Gastrocnemius medialis (tissue), 4 donors: ENCODE data around the gene E2F3. TPM values are rescaled to one million over a fixed set of nuclear protein-coding genes. Genes with fewer than 3 reads are reported as not detected.

ENCODE experiments used
- ATAC-seq, 2 donors: fragments of 150-250 bp; one replicate each; pipeline ENCODE4 v1.9.1; 2016
- DNase-seq, 2 donors: peaks; one replicate each; pipeline ENCODE4 v3.0.0-alpha.2; 2019
- H3K27ac ChIP-seq, 4 donors: fragments of 200-600 bp; sonication (generic); 1 replicate in 1 of 4; 2 replicates in 3 of 4; pipeline ENCODE4 v1.5.1; 2016 to 2018; ENCODE audit warnings: mild to moderate bottlenecking in 2 of 4, moderate library complexity in 1 of 4
- H3K27me3 ChIP-seq, 3 donors: fragments of 200-600 bp; sonication (generic) in 2 of 3; 1 replicate in 1 of 3; 2 replicates in 2 of 3; pipeline versions ENCODE4 v1.5.1 to v1.6.0; 2016 to 2019; ENCODE audit warnings: mild to moderate bottlenecking in 1 of 3, moderate library complexity in 1 of 3
- H3K36me3 ChIP-seq, 2 donors: fragments of 200-600 bp; sonication (generic) in 1 of 2; one replicate each; pipeline ENCODE4 v1.5.1; 2017 to 2018
- H3K4me1 ChIP-seq, 2 donors: fragments of 200-600 bp; sonication (generic) in 1 of 2; one replicate each; pipeline ENCODE4 v1.5.1; 2016 to 2017; ENCODE audit warnings: mild to moderate bottlenecking in 2 of 2
- H3K4me3 ChIP-seq, 4 donors: fragments of 200-600 bp; sonication (generic) in 3 of 4; 1 replicate in 1 of 4; 2 replicates in 3 of 4; pipeline ENCODE4 v1.5.1; 2016 to 2019; ENCODE audit warnings: mild to moderate bottlenecking in 2 of 4
- H3K9me3 ChIP-seq, 3 donors: fragments of 200-600 bp; sonication (generic) in 2 of 3; 1 replicate in 1 of 3; 2 replicates in 2 of 3; pipeline ENCODE4 v1.5.1; 2016 to 2019
- POLR2A ChIP-seq, 2 donors: fragments of 450-650 bp; IDR thresholded peaks; one replicate each; pipeline ENCODE4 v1.6.1; 2017; ENCODE audit warnings: antibody characterized with exemption in 2 of 2, mild to moderate bottlenecking in 2 of 2, moderate library complexity in 2 of 2
- in situ Hi-C, 4 donors: fragments of 200-750 bp; cut with MboI; loops; one replicate each; pipeline versions ENCODE4 v1.15.0 to v1.8.0; 2017; ENCODE audit warnings: low sequenced_read_pairs in 4 of 4
- intact Hi-C: fragments of 100-400 bp; cut with DNase I; formaldehyde crosslinking; loops from one replicate; pipeline ENCODE4 v1.15.1; 2023; ENCODE audit warnings: low total_unique reads
- total RNA-seq, 4 donors: library from RNA; depleted of rRNA; stranded (reverse); fragments of >200 nt; gene quantifications; one replicate each; pipeline versions ENCODE4 v1.1.0 to v1.2.3, GENCODE V29; 2016
- TF ChIP-seq, protein P1 (sequence below), 5 experiments: fragments of 450-650 bp in 3 of 5; fragments of 200-600 bp in 2 of 5; sonication (generic) in 2 of 5; IDR thresholded peaks in 4 of 5; conservative IDR thresholded peaks in 1 of 5; 1 replicate in 4 of 5; 2 replicates in 1 of 5; pipeline ENCODE4 v1.5.1; 2016 to 2019; ENCODE audit warnings: antibody characterized with exemption in 5 of 5, mild to moderate bottlenecking in 3 of 5, moderate library complexity in 3 of 5

E2F3 gene
- total RNA-seq, 4 donors from 2014 or later = 5.4 to 13.6 (median 10.7) TPM

DNA sequence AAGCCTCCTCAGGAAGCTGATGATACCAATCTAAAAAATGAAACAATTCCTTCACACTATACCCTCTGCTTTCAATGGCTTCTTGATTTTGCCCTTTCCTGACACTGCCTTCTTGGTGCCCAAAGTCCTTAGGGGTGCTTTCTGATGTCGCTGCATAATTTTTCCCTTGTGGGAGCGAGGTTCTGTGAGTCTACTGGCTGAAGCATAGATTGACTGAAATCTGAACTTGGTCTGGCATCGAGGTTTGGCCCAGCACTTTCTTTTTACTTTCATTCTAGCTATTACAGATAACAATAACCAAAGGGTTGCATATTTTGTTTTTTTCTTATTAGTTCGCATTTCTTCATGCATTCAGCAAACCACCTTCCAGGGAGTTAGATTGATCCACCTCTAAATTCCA is 65.8 kb downstream of the E2F3 start:
- TF ChIP-seq POLR2A (IDR thresholded peaks at IDR 0.05) = no peak
- TF ChIP-seq, protein P1, sequence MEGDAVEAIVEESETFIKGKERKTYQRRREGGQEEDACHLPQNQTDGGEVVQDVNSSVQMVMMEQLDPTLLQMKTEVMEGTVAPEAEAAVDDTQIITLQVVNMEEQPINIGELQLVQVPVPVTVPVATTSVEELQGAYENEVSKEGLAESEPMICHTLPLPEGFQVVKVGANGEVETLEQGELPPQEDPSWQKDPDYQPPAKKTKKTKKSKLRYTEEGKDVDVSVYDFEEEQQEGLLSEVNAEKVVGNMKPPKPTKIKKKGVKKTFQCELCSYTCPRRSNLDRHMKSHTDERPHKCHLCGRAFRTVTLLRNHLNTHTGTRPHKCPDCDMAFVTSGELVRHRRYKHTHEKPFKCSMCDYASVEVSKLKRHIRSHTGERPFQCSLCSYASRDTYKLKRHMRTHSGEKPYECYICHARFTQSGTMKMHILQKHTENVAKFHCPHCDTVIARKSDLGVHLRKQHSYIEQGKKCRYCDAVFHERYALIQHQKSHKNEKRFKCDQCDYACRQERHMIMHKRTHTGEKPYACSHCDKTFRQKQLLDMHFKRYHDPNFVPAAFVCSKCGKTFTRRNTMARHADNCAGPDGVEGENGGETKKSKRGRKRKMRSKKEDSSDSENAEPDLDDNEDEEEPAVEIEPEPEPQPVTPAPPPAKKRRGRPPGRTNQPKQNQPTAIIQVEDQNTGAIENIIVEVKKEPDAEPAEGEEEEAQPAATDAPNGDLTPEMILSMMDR (IDR thresholded peaks at IDR 0.05 in 4 of 5, conservative IDR thresholded peaks at IDR 0.05 in 1 of 5) = no peak
- ATAC-seq (no peak), DNase-seq (no peak)
- H3K27me3 ChIP-seq = no peaks in the 10 kb centered on the region
- in situ Hi-C loops (no loop called here), intact Hi-C loops (no loop called here)
- no peak overlapping the region for H3K27ac ChIP-seq
- no peaks in the 10 kb centered on the region for H3K36me3 ChIP-seq
- no peaks in the 10 kb centered on the region for H3K9me3 ChIP-seq
- H3K4me3 ChIP-seq = no peak overlapping the region
- no peaks in the 10 kb centered on the region for H3K4me1 ChIP-seq

DNA sequence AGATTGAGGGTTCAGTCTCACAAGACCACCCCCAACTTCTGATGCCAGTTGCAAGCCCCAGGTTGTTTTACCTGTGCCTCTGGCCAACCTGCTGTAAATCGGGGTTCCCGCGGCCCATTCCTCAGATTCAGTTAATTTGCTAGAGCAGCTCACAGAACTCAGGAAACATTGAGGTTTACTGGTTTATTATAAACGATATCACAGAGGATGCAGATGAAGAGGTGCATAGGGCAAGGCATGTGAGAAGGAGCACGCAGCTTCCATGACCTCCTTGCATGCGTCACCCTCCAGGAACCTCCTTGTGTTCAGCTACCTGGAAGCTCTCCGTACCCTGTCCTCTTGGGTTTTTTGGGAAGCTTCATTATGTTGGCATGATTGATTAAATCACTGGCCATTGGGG is 66.5 kb downstream of the E2F3 start:
- ATAC-seq = no peak
- H3K4me1 ChIP-seq = no peaks in the 10 kb centered on the region
- DNase-seq = no peak
- TF ChIP-seq POLR2A (IDR thresholded peaks at IDR 0.05) = no peak
- TF ChIP-seq, protein P1 (IDR thresholded peaks at IDR 0.05 in 4 of 5, conservative IDR thresholded peaks at IDR 0.05 in 1 of 5) = no peak
- H3K27me3 ChIP-seq = no peaks in the 10 kb centered on the region
- H3K4me3 ChIP-seq = no peak overlapping the region
- in situ Hi-C loops (no loop called here), intact Hi-C loops (no loop called here)
- no peak overlapping the region for H3K27ac ChIP-seq
- H3K36me3 ChIP-seq = no peaks in the 10 kb centered on the region
- H3K9me3 ChIP-seq = no peaks in the 10 kb centered on the region

DNA sequence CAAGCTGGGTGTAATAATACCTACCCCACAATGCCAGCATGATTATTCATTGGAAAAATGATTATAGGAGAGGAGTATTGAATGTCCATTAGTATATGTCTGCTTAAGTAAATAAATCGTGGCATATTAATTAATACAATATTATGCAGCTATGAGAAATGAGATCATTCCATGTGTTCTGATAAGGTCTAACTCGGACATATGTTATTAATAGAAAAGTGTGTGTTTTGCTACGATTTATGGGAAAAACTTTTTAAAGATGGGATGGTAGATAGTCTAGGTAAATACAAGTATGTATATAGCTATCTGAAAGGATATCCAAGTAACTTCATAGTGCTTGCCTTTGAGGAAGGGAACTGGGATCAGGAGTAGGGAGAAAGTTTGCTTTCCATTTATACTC is 71.1 kb downstream of the E2F3 start:
- TF ChIP-seq, protein P1 (IDR thresholded peaks at IDR 0.05 in 4 of 5, conservative IDR thresholded peaks at IDR 0.05 in 1 of 5) = no peak
- TF ChIP-seq POLR2A (IDR thresholded peaks at IDR 0.05) = no peak
- no peak for DNase-seq
- Histone ChIP-seq H3K4me3 (no peak overlapping the region), H3K27ac (no peak overlapping the region), H3K36me3 (no peaks in the 10 kb centered on the region), H3K27me3 (no peaks in the 10 kb centered on the region), H3K4me1 (no peaks in the 10 kb centered on the region), H3K9me3 (no peaks in the 10 kb centered on the region)
- no peak for ATAC-seq
- intact Hi-C loops = no loop called here
- in situ Hi-C loops = no loop called here

DNA sequence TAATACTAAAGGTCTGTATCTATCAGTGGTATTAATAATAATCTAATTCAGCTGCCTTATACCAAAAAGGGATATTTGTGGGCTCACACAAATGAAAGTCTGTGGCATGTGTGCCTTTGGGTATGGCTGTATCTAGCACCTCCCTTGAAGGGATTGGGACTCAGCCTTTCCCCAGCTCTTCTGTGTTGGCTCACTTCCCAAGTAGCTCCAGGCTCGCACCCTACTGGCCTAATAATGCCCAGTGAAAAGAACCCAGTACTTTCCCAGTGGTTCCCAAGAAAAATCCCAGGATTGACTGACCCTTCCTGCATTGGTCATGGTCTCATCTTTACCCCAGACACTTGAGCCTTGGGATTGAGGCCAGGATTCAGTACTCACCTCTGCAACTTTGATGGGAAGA is 71.8 kb downstream of the E2F3 start:
- in situ Hi-C loops (no loop called here), intact Hi-C loops (no loop called here)

More for the DNA sequence above, 71.8 kb downstream of the E2F3 start:
- H3K9me3 ChIP-seq = no peaks in the 10 kb centered on the region
- no peaks in the 10 kb centered on the region for H3K36me3 ChIP-seq
- no peak for TF ChIP-seq POLR2A (IDR thresholded peaks at IDR 0.05)
- TF ChIP-seq, protein P1 (IDR thresholded peaks at IDR 0.05 in 4 of 5, conservative IDR thresholded peaks at IDR 0.05 in 1 of 5) = no peak
- H3K27ac ChIP-seq = no peak overlapping the region
- no peaks in the 10 kb centered on the region for H3K27me3 ChIP-seq
- ATAC-seq = no peak
- no peak for DNase-seq
- H3K4me3 ChIP-seq = no peak overlapping the region
- no peaks in the 10 kb centered on the region for H3K4me1 ChIP-seq
